Fibroblast of skin of abdomen (primary cell): Measurements from ENCODE around the gene CCDC78.
A peak's percentile ranks its signal among the peaks of the same experiment; 100 is the strongest.

Source experiments
- DNase-seq: peaks from one replicate; pipeline ENCODE4 v3.0.0-alpha.2; 2013

The CCDC78 gene

GRCh38 chr16:736936-737481, 10.8 kb upstream of the CCDC78 start:
- no peak for DNase-seq

GRCh38 chr16:735982-736453, 9.8 kb upstream of the CCDC78 start:
- no peak for DNase-seq

GRCh38 chr16:734981-735881, 9.0 kb upstream of the CCDC78 start:
- DNase-seq = no peak

GRCh38 chr16:734208-734980, 8.2 kb upstream of the CCDC78 start:
- no peak for DNase-seq

- no peak for DNase-seq
These were observed 7.4 kb upstream of the CCDC78 start for GRCh38 chr16:733382-734207.

- DNase-seq = no peak
These were observed 6.7 kb upstream of the CCDC78 start for GRCh38 chr16:732936-733335.

GRCh38 chr16:732332-732731, 6.1 kb upstream of the CCDC78 start:
- DNase-seq = no peak

GRCh38 chr16:730666-731509, 4.6 kb upstream of the CCDC78 start:
- no peak for DNase-seq

- DNase-seq = no peak
These were observed 3.8 kb upstream of the CCDC78 start for GRCh38 chr16:729768-730665.

GRCh38 chr16:728890-729744, 2.9 kb upstream of the CCDC78 start:
- DNase-seq = no peak

GRCh38 chr16:728131-728889, 2.1 kb upstream of the CCDC78 start:
- peak; percentile 72 for DNase-seq

- no peak for DNase-seq
These were observed 1.2 kb upstream of the CCDC78 start for GRCh38 chr16:727291-727977.

- no peak for DNase-seq
These were observed 130 bp downstream of the CCDC78 start for GRCh38 chr16:726188-726437.

GRCh38 chr16:725463-726187, 618 bp downstream of the CCDC78 start:
- DNase-seq = no peak

GRCh38 chr16:725041-725376, 1.2 kb downstream of the CCDC78 start:
- DNase-seq = no peak

GRCh38 chr16:724188-725040, 1.8 kb downstream of the CCDC78 start:
- no peak for DNase-seq

- no peak for DNase-seq
These were observed 2.5 kb downstream of the CCDC78 start for GRCh38 chr16:723695-724094.
